ENCODE measurements around the gene EPHB2. TPM values are rescaled to one million over a fixed set of nuclear protein-coding genes. Genes with fewer than 3 reads are reported as not detected.

The EPHB2 gene
- total RNA-seq (2021; fragmentation: NEBNext Ultra II Directional; extraction: Animal tissue kit (Norgen Biotek cat#: 25700)) (15.7 and 17.2 TPM in 2 replicates), polyA plus RNA-seq (2011; rRNA removed) (15.8 and 23.8 TPM in 2 replicates), polyA minus RNA-seq (2011; rRNA and poly(A)+ RNA removed) (22.7 and 23.1 TPM in 2 replicates)
- polyA plus RNA-seq (2011; cell fraction: cytosol; rRNA removed), result 10.4 TPM
- 15.7 TPM for polyA plus RNA-seq (2011; cell fraction: nucleus; rRNA removed)
- polyA plus RNA-seq (2012, experiment 1 of 2), result 7.6 to 17.8 TPM (median 13.6 TPM) in 4 replicates
- polyA plus RNA-seq (2012, experiment 2 of 2), result 8.3 TPM
- 15.2 TPM for polyA plus RNA-seq (2013, experiment 1 of 2)
- 16.6 TPM for polyA plus RNA-seq (2013, experiment 2 of 2)
- polyA minus RNA-seq (2011; cell fraction: cytosol; rRNA and poly(A)+ RNA removed), result 16.6 TPM
- polyA minus RNA-seq (2011; cell fraction: nucleus; rRNA and poly(A)+ RNA removed), result 15.3 TPM
- long read RNA-seq, experiment 1, partial matches to known transcripts, result 0 of 10 reads
- long read RNA-seq, experiment 1, other reads (novel, unspliced or antisense), result 9 of 10 reads
- long read RNA-seq, experiment 2, partial matches to known transcripts, result 1 of 2 reads
- long read RNA-seq, experiment 2, other reads (novel, unspliced or antisense), result 1 of 2 reads

DNA sequence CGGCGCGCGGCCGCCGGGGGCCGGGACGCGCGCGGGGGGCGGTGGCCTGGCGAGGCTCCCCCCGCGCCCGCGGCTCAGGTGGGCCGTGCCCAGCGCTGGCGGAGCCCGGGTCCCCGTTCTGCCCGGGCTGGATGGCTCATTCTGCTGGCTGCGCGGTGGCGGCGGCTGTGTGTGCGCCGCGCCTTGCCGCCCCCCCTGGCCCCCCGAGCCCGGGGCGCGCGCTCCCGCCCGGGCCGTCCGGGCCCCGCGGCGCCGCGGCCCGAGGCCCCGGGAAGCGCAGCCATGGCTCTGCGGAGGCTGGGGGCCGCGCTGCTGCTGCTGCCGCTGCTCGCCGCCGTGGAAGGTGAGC, at the start of gene EPHB2:
Gene EPHB2, plus strand, starts transcription at position 139 of the 349 bp plus-strand sequence. Its CDS starts 144 bp downstream, at position 283.
- Histone ChIP-seq H3K79me1 (ENCODE audit: low read depth, low read length) (no peaks in the 10 kb centered on the region), H4K91ac (replicated peaks; ENCODE audit: insufficient read length, low read length) (no peak within 1 kb of the TSS), H2BK20ac (ENCODE audit: low read length) (no peak within 1 kb of the TSS), H3K4me3 (ENCODE audit: extremely low read depth in 1 of 4, insufficient read depth in 2 of 4, low read depth in 3 of 4, low read length in 4 of 4) (peak within 1 kb of the TSS; percentile 40 to 64 (median 50)), H2AK5ac (ENCODE audit: low read depth, low read length) (no peak within 1 kb of the TSS), H3K27ac (ENCODE audit: low read depth, low read length) (no peak within 1 kb of the TSS), H2AFZ (ENCODE audit: low read length) (no peak within 1 kb of the TSS), H2BK12ac (ENCODE audit: low read depth, low read length) (no peak within 1 kb of the TSS), H3K4me1 (replicated peaks in 1 of 4; ENCODE audit: control insufficient read depth in 3 of 4, insufficient read depth in 4 of 4, low read length in 3 of 4) (peaks cover 0 to 6% (median 2%) of the 10 kb centered on the region in 4 experiments; a peak in 4 of 7 replicates), H3K27me3 (replicated peaks in 1 of 4; ENCODE audit: control insufficient read depth in 3 of 4, extremely low read depth in 1 of 4, insufficient read depth in 3 of 4, low read length in 3 of 4) (peaks cover 7 to 24% (median 15%) of the 10 kb centered on the region in 4 experiments), H3K23ac (ENCODE audit: insufficient read length) (no peak within 1 kb of the TSS), H4K5ac (ENCODE audit: insufficient read length, low read depth, low read length) (no peak within 1 kb of the TSS), H4K20me1 (replicated peaks in 1 of 2; ENCODE audit: control insufficient read depth in 1 of 2, insufficient read depth in 2 of 2, low read length in 2 of 2) (peaks cover 5 to 6% of the 10 kb centered on the region in 2 experiments), H2BK120ac (replicated peaks; ENCODE audit: low read depth, low read length) (no peak within 1 kb of the TSS), H4K8ac (ENCODE audit: extremely low read depth, insufficient read depth, low read length) (peak within 1 kb of the TSS; percentile 74; the same call in 1 of the 2 replicates), H3K14ac (ENCODE audit: insufficient read length) (no peak within 1 kb of the TSS), H3K18ac (ENCODE audit: extremely low read depth, low read length) (no peak within 1 kb of the TSS; the same call in 1 of the 2 replicates), H2BK15ac (ENCODE audit: low read length) (no peak within 1 kb of the TSS), H3K9me3 (ENCODE audit: insufficient read depth in 2 of 2, low read depth in 1 of 2, low read length in 1 of 2) (no peaks in the 10 kb centered on the region), H2BK5ac (ENCODE audit: low read depth, low read length) (no peak within 1 kb of the TSS), H3K4ac (replicated peaks; ENCODE audit: insufficient read length, low read depth, low read length) (no peak within 1 kb of the TSS), H3K36me3 (ENCODE audit: control insufficient read depth in 2 of 4, insufficient read depth in 4 of 4, low read length in 3 of 4) (no peaks in the 10 kb centered on the region), H3K56ac (replicated peaks; ENCODE audit: insufficient read length, low read depth, low read length) (no peak within 1 kb of the TSS), H3K4me2 (ENCODE audit: insufficient read depth in 1 of 2, low read depth in 2 of 2, low read length in 2 of 2) (peak within 1 kb of the TSS; percentile 71 to 76), H3K9ac (replicated peaks in 1 of 4; ENCODE audit: extremely low read depth in 1 of 4, low read depth in 3 of 4, low read length in 3 of 4) (peak within 1 kb of the TSS in 2 of 4 experiments; percentile 53 to 66; a peak in 3 of 7 replicates), H3K23me2 (ENCODE audit: low read depth, low read length) (peaks cover 4% of the 10 kb centered on the region; the same call in 1 of the 2 replicates), H3K79me2 (ENCODE audit: control insufficient read depth in 1 of 2, insufficient read depth in 2 of 2, low read length in 2 of 2) (no peaks in the 10 kb centered on the region)
- DNase-seq (ENCODE audit: low read depth in 1 of 2, low spot score in 2 of 2), result peak in 1 of 2 experiments; percentile 75
- TF ChIP-seq GABPA (IDR thresholded peaks at IDR 0.05; ENCODE audit: borderline replicate concordance, insufficient read depth, low read length) (no peak), FOSL1 (IDR thresholded peaks at IDR 0.05; ENCODE audit: insufficient read depth, low read depth, low read length) (no peak), TBP (IDR thresholded peaks at IDR 0.05; ENCODE audit: low read depth, low read length) (peak; percentile 73; the same call in 1 of the 2 replicates), TAF1 (IDR thresholded peaks at IDR 0.05; ENCODE audit: low read depth, low read length) (peak; percentile 91), TAF7 (optimal IDR thresholded peaks at IDR 0.05; ENCODE audit: borderline replicate concordance, low read depth, low read length) (peak; percentile 69), SAP30 (IDR thresholded peaks at IDR 0.05; ENCODE audit: insufficient read depth, insufficient replicate concordance, low read length) (no peak), EP300 (IDR thresholded peaks at IDR 0.05; ENCODE audit: borderline replicate concordance in 1 of 2, low read depth in 2 of 2, low read length in 2 of 2) (0 out of 3 replicates have a peak, but pooled peaks of 1 of the 2 experiments have one; percentile 1)
- ChIA-PET CTCF (ENCODE audit: partially characterized antibody) (no interaction called here), POLR2A (ENCODE audit: partially characterized antibody) (no interaction called here)
- 3% methylated on average over 8 of the region's 55 CpGs; no CpG with 5 or more reads in 1 of the 2 experiments for WGBS, 2 experiments (ENCODE audit: extremely low coverage in 1 of 2, insufficient coverage in 1 of 2, insufficient read length in 1 of 2, insufficient replicate concordance in 2 of 2, low coverage in 1 of 2, low lambda C conversion rate in 2 of 2, missing lambda C conversion rate in 1 of 2)
- FAIRE-seq, result no peak
